Measurements from ENCODE around the gene MTAP.

MTAP gene

GRCh38 chr9:21848615-21849014 is 46.2 kb downstream of the MTAP start:
- no peak for DNase-seq (ENCODE audit: low read depth in 1 of 2, low spot score in 1 of 2)

GRCh38 chr9:21852754-21853153 is 50.3 kb downstream of the MTAP start:
- DNase-seq (ENCODE audit: low read depth in 1 of 2, low spot score in 1 of 2) = no peak

- DNase-seq (ENCODE audit: low read depth in 1 of 2, low spot score in 1 of 2) = no peak
Measured at GRCh38 chr9:21853414-21853813, 51.0 kb downstream of the MTAP start.

- no peak for DNase-seq (ENCODE audit: low read depth in 1 of 2, low spot score in 1 of 2)
Measured at GRCh38 chr9:21854119-21854518, 51.7 kb downstream of the MTAP start.

GRCh38 chr9:21854594-21854993 is 52.2 kb downstream of the MTAP start:
- DNase-seq (ENCODE audit: low read depth in 1 of 2, low spot score in 1 of 2) = no peak

GRCh38 chr9:21856301-21857094 is 54.1 kb downstream of the MTAP start:
- DNase-seq (ENCODE audit: low read depth in 1 of 2, low spot score in 1 of 2) = no peak

GRCh38 chr9:21862871-21863270 is 60.4 kb downstream of the MTAP start:
- DNase-seq (ENCODE audit: low read depth in 1 of 2, low spot score in 1 of 2) = no peak

- no peak for DNase-seq (ENCODE audit: low read depth in 1 of 2, low spot score in 1 of 2)
Measured at GRCh38 chr9:21864505-21864904, 62.1 kb downstream of the MTAP start.

GRCh38 chr9:21866302-21866701 is 63.9 kb downstream of the MTAP start:
- no peak for DNase-seq (ENCODE audit: low read depth in 1 of 2, low spot score in 1 of 2)

GRCh38 chr9:21871256-21871975 is 69.0 kb downstream of the MTAP start:
- no peak for DNase-seq (ENCODE audit: low read depth in 1 of 2, low spot score in 1 of 2)

GRCh38 chr9:21872696-21873095 is 70.3 kb downstream of the MTAP start:
- no peak for DNase-seq (ENCODE audit: low read depth in 1 of 2, low spot score in 1 of 2)

- no peak for DNase-seq (ENCODE audit: low read depth in 1 of 2, low spot score in 1 of 2)
Measured at GRCh38 chr9:21873540-21874221, 71.2 kb downstream of the MTAP start.

GRCh38 chr9:21875893-21876292 is 73.5 kb downstream of the MTAP start:
- DNase-seq (ENCODE audit: low read depth in 1 of 2, low spot score in 1 of 2) = no peak

GRCh38 chr9:21883642-21884041 is 81.2 kb downstream of the MTAP start:
- no peak for DNase-seq (ENCODE audit: low read depth in 1 of 2, low spot score in 1 of 2)

GRCh38 chr9:21889673-21890072 is 87.2 kb downstream of the MTAP start:
- DNase-seq (ENCODE audit: low read depth in 1 of 2, low spot score in 1 of 2) = no peak

- no peak for DNase-seq (ENCODE audit: low read depth in 1 of 2, low spot score in 1 of 2)
Measured at GRCh38 chr9:21890696-21891095, 88.3 kb downstream of the MTAP start.

- DNase-seq (ENCODE audit: low read depth in 1 of 2, low spot score in 1 of 2) = no peak
Measured at GRCh38 chr9:21901546-21901945, 99.1 kb downstream of the MTAP start.

GRCh38 chr9:21902136-21902535 is 99.7 kb downstream of the MTAP start:
- DNase-seq (ENCODE audit: low read depth in 1 of 2, low spot score in 1 of 2) = no peak

GRCh38 chr9:21903380-21903965 is 101.0 kb downstream of the MTAP start:
- DNase-seq (ENCODE audit: low read depth in 1 of 2, low spot score in 1 of 2) = no peak

- no peak for DNase-seq (ENCODE audit: low read depth in 1 of 2, low spot score in 1 of 2)
Measured at GRCh38 chr9:21904371-21904770, 101.9 kb downstream of the MTAP start.

GRCh38 chr9:21904776-21905175 is 102.3 kb downstream of the MTAP start:
- DNase-seq (ENCODE audit: low read depth in 1 of 2, low spot score in 1 of 2) = no peak

- DNase-seq (ENCODE audit: low read depth in 1 of 2, low spot score in 1 of 2) = no peak
Measured at GRCh38 chr9:21906213-21906612, 103.8 kb downstream of the MTAP start.

Data from activated CD4-positive, alpha-beta T cell treated with anti-CD3 and anti-CD28 coated beads, Interleukin-2, amount 50 U/mL, for 24 hours (primary cell).